Amygdala (tissue), 56 donors: ENCODE measurements around the gene PRL.

Experiments
- DNase-seq, 56 donors: peaks; one replicate each; lab custom pipeline; 2025; lab: John Stamatoyannopoulos, UW

The PRL gene

DNA sequence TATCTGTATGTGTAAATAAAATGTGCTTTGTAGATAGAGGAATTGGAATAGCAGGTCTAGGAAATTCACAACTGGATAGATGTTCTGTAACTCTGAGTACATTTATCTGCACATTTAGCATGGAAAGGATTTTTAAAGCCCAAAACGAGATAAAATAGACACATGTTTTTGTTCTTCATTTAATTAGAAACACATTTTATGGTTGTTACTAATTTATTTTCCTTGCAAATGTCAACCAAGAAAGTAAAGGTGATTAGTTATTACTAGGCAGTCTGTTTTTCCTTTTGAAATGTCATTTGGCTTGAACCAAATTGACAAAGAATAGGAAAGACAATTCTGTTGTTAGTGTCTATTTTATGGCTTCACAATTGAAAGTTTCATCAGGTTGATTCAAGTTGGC, 769 bp downstream of the PRL start:
- no peak for DNase-seq

DNA sequence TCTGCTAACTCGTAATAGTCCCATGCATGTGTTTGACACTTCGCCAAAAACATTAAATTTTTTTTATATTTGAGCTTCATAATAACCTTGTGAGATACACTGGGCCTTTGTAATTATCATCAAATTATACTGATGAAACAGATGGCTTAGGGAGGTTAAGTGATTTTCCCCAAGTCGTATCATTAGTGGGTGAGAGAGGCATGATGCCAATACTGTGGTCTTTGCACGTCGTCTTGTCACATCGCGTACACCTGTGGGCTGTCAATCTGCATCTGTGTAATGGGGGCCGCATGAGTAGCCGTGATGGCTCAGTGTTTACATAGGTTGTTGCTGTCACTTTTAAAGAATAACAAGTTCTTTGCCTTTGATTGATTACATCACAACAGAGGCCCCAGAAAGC, 1.7 kb downstream of the PRL start:
- DNase-seq, result no peak

DNA sequence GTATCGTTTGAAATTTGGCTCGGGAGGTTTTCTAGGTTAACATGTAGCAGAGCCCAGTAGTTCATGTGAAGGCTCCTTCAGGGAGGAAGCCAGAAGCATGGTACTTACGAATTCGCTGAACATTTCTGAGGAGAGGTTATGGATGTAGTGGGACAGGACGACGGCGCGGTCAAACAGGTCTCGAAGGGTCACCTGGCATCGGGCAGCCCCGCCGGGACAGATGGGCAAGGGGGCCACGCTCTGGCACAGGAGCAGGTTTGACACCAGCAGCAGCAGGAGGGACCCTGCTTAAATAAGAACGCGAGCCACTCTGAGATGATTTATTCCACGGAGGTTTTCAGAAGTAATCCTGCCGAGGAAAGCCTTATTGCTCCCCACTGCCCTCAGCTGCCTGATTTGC, 2.5 kb downstream of the PRL start:
- no peak for DNase-seq

DNA sequence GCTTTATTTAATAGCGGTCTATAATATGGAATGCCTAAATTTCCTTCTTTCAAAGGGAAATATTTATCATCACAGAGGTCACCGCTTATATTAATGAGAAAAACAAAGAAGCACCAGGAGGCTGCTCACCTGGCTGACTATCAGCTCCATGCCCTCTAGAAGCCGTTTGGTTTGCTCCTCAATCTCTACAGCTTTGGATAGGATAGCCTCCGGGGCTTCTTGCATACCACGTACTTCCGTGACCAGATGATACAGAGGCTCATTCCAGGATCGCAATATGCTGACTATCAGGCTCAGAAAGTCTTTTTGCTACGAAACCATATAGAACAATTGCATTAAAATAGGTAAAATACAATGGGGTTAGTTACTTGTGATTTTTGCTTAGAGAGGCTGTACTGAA, 6.8 kb downstream of the PRL start:
- DNase-seq, result no peak

DNA sequence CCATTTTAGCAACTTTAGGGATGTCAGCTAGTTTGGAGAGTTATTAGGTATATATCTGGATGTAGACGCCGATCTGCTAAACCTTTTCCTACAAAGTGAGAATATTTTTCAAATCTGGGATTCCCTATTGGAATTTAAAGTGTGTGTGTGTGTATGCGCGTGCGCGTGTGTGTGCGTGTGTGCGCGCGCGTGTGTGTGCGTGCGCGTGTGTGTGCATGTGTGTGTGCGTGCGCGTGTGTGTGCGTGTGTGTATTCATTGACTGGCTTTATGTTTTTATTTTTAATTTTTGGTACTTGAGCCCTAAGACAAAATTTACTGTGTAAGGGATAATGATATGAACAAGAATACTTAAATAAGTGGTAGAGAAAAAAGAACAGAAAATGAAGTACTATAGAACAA, 8.1 kb downstream of the PRL start:
- DNase-seq, result no peak

DNA sequence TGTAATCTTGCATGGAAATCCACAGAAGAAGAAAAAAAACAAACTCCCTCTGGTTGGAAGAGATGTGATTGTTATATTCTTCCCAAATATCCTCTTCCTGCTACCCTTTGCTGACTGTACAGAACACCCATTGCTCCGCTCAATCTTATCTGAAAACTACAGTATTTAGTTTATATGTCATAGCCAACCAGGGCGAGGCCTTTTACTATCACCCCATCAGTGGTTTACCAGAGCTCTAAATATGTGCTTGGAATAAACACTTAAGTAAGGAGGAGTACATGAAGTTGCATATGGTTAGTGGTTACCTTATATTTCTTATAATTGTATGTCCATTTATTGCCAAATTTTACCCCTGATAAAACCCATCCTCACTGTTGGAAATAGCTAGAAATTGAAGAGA, 12.2 kb downstream of the PRL start:
- no peak for DNase-seq

DNA sequence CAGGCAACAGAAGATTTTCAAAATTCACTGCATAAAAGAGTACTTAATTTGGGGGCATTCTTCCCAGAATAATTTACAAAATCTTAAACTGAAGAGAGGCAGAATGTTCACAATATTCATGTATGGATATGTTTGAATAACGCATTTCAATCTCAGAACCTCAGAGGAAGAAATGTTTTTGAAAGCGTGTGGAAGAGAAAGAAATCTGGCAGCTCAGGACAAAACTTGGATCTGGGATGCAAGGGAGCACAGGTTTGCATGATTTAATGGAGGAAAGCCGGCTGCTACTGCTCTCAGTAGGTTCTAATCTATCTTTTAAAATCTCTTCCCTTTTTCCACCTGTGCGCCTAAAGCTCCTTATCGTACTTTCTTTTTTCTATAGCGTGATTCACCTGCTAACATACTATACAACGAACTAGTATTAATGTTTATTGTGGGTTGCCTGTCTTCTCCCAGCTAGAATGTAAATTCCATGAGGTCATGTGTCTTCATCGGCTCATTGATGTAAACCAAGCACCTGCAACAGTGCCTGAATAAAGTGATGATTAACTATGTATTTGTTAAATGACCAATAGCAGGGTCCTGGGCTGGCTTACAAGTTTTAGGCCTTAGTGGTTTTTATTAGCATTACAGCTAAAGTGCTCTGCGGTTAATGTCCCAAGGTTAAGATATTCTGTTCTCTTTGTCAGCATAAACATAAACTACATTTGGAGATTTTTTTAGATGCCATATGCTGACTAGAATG, 15.3 kb downstream of the PRL start:
- no peak for DNase-seq

DNA sequence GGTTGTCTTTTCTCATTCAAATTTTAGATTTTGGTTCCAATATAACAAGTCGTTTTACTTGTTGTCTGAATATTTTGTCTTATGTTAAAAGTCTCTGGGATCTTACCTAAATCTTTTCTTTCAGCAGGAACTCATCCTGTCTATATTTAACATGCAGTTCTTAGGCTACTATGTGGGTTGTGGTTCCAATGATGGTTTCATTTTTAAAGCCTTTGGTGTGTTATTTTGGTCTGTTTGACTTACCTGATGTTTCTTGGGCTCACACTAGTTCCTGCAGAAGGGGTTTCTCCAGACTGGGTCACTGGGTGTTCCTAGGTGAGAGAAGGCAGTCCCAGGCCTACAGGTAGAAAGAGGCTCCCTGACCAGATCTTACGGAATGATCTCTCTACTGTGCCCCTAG, 17.4 kb downstream of the PRL start:
- no peak for DNase-seq

DNA sequence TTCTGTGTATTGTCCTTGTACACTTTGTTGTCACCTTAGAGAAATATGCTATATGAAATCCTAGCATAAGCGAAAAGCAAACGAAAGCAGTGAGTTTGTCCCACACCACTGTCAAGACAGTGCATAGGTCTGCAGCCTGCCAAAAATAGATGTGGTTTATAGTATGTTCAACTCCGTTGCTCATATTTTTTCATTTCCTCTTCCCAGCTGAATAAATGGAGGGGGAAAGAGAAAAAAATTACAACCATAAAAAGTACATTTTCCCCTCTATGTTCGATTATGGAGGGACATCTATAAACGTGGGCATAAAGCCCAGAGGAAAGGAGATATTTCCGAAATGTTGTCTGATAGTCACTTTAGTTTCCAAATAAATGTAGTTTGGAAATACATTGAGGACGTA, 25.8 kb downstream of the PRL start:
- DNase-seq, result no peak

DNA sequence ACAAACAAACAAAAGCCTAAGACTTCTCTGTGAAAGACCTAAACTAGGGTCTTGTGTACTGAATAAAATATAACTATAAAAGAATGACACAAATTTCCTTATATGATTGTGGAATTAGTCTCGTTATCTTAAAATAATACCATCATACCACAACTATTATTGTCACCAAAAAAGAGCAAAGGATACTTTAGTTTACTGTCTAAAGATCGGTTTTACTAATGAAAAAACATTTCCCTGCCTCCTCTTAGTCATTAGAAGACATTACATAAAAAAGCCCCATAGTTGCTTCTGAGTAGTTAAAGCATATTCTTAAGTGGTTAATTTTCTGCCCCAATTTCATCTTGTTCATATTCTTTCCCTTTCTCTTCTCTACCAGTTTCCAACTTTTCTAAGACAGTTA, 33.1 kb downstream of the PRL start:
- no peak for DNase-seq

DNA sequence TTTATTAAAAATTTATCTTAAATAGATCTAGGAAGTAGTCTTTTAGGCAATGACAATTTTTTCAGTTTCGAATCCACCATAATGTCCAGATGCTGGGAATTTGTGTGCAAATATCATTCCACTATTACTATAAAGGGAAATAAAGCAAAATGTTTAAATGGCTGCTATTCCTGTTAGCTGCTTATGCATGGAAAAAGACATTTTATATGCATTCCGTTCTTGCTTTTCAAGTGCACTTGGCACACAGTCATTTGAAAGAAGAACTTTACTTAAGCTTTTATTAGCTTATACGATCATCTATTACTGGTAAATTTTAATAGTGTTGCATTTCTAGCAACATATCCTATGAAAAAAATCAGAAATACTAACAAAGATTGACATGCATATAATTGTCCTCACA, 42.0 kb downstream of the PRL start:
- no peak for DNase-seq

DNA sequence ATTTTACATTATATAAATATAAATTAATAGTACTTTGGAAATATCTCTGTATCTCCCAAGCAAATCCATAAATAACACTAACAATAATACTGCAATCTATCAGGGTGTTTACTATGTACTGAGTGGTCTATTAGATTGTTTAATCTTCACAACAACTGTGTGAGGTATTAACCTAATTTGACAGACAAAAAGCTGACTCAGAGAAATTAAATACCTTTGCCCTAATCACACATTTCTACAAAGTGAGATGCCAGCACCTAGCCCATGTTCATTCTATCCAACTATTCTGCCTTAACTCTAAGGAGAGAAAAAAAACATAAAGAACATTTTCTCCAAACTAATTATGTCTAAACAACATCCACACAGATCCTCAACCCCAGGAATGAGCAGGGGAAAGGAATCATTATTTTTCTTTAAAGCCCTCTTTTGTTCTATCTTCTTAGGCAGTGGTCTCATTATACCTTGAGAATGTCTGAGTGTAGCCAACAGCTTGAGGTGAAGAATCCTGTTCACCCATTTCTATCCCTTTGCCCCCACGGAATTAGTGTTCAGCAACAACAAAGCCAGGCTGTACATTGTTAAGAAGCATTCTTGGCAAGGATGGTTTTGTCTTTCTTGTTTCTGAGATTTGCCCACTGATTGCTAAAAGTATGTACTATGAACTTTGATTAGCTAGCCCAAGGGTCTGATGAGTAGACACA, 42.7 kb downstream of the PRL start:
- DNase-seq, result no peak

DNA sequence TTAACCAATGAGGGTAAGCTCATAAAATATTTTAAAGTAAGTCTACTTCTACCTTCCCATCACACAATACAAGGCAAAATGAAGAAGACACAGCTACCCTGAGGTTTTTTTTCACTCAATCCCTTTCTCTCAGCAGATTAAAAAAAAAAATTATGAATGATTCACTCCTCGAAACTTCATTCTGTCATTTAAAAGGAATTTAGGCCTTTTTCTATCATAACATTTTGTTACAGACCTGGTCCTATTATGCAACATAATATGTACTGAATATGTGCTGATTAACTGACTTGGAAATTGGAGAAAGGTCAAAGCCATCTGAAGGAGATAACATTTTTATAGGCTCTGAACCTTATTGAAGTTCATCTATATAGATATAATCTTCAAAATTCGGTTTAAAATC, 45.5 kb downstream of the PRL start:
- DNase-seq, result no peak

DNA sequence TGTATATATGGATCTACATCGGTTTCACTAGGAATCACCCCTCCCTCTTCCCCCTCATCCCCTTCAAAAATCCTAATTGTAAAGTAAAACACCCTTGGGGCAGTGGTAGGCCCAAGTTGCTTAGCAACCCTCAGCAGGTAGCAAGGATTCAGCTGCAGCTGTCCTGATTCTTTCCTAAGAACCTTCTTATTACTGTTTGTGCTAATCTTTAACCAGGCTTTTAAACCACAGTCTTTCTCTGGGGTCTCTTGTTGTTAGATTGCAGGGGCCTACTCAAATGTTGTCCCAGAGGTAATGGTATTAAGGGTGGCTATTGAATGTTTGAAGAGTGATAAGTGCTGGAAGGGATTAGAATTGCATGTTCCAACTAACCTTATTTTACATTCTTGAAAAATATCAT, 46.4 kb downstream of the PRL start:
- DNase-seq, result no peak

DNA sequence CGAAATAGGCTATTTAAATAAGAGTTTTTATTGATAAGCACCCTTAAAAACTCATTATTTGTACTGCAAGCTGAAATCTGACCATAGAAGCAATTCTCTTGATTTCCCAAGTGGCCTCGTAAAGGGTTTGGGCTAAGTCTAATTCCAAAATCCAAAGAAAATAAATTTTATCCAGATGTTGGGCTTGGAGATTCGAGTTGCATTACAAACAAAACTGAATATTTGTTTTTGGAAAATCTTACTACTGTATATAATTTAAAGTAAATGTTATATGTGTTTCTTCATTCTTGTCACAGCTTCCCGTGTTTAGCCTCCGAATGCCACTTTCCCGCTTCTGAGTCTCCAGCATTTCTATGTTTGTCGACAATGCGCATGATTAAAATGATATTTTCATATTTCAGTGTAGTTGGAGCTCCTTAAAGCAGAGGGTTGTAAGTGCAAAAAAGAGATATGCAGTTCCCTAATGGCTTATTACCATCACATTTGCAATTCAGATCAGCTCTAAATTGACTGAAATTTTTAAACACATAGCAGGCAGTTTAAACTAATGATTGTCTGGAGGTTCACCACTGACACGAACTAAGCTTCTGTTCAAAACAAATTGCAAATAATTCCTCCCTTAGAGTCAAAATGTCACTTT, 47.0 kb downstream of the PRL start:
- DNase-seq, result no peak

DNA sequence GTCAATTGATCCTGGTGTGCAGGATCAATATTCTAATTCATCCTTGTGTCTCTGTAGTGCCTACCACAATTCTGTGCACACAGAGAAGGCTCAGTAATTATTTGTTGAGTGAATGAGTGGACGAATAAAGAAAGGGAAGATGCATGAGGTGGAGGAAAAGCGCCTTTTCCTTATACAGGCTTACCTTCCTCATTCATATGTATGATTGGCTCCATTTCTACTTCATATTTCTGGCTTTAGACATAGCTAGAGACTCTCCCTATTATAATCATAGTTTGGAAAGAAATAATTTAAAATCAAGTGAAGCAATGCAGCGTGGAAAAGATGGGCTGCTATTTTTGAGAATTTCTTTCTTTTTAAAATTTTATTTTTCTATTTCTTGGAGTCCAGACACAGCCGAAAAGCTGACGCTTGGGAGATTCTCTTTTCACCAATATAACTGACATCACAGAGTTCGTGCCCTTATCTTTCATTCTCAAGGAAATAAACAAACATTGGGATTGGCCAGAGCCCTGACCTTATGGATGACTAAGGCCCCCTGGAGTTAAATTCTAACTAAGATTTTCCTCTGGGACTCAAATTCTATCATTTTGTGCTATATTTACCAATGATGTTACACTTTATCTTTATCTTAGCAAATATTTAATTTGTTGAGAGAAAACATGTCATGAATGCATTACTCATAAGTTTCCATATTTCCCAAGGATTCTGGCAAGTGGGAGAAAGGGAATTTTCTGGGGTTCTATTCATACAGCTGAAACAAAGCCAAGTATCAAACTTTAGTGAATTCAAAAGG, 48.1 kb downstream of the PRL start:
- DNase-seq, result no peak

DNA sequence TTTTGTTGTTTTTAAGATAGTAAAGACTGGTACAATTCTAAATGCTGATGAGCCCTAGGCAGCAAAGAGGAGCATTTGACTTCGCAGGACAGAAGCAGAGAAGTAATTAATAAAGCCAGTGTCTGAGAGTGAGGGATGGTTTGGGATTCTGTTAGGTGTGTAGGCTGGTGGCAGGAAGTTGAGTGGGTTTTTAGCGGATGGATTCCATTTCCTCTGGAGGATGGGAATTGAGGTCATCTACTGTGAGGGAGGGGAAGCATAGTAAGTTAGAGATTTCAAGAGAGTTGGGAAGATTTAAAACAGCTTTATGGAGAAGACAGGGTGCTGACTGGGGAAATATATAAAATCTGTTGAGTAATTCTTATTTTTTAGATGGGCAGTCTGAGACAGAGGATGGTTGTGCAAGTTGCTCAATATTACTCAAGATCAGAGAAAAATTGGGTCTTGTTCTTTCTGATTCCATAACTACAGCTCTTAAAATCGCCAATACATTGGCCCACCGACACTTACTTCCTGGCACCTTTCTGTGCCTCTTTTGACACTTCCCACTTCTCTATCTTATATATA, 48.8 kb downstream of the PRL start:
- no peak for DNase-seq

DNA sequence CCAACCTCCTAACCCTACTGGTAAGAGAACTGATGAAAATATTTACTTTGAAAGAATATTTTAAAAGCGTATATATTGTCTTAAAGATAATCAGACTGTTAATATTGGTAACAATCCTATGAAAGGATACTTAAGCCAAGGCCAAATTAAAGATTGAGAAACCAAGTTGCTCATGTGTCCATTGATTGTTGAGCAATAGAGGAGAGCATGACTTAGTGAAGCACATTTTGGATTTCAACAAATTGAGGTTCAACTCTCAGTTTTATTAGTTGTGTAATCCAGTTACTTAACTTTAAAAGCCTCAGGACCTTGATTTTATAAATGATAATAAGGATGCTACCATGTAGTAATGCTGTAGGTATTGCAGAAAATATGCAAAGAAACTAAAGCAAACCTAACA, 56.8 kb downstream of the PRL start:
- no peak for DNase-seq

DNA sequence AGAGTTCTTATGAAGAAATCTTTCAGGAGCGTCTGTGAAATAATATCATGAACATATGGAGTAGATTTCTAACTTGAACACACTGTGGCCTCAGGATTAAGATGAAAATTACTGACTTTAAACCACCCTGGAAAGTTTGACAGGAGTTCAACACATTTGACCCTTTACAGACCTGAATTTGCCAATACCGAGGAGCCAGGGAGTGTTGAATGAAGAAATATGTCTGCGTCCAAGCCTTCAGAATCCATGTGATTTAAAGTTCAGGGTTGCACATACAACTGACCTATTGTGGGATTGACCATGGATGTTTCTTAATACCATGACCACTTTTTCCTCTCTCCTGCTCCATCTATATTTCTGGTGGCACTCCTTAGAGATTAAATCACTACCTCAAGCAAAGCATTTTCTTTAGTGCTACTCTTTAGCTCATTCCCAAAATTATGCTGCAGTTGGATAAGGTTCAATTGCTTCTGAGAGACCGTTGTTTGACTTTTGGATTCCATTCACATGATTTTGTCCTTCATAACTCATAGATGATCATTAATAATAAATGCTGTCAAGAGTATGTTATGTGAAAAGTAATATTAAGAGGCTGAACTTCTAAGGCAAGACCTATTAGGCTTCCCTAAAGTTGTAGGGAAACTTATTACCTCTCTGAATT, 57.4 kb downstream of the PRL start:
- no peak for DNase-seq

DNA sequence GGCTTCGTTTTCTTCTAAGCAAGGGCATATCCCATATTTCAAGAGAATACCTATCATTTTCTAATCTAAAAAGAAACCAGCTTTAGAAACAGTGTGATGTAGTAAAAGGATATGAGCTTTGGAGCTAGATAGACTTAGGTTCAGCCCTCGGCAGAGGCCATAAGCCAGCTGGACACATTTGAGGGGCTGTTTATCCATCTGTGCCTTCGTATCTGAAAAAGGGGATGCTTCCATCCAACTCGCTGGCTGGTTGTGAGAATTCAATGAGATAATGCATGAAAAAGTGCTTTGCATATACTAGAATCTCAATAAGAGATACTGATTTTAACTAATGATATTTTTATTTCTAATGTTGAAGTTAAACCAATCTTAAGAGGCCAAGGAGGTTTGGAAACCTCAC, 58.0 kb downstream of the PRL start:
- DNase-seq, result no peak
